OCI-LY3 (cell line): ENCODE data around the gene CCNA1.

ENCODE experiments used
- CTCF ChIP-seq: fragments of 200-600, 300-600 bp; sonication (generic); IDR thresholded peaks from 2 replicates; pipeline ENCODE4 v1.5.1; 2014; ENCODE audit warnings: antibody characterized with exemption, low read length, low read depth
- EZH2phosphoT487 ChIP-seq: fragments of 200-600 bp; shearing (Covaris generic); IDR thresholded peaks from 2 replicates; pipeline ENCODE4 v1.6.1; 2018; ENCODE audit warnings: antibody characterized with exemption, mixed run types, low read depth

GRCh38 chr13:36454987-36455386 is 22.7 kb downstream of the CCNA1 start:
- TF ChIP-seq CTCF (no peak), EZH2phosphoT487 (no peak)
